GM21723 (cell line): ENCODE data around the gene SLC10A7.
A peak's percentile ranks its signal among the peaks of the same experiment; 100 is the strongest.

Experiments used
- ATAC-seq: cut with Tn5 transposase; IDR thresholded peaks from one replicate; pipeline ENCODE4 v1.9.1; 2021; ENCODE audit warnings: mild to moderate bottlenecking, moderate library complexity; ENCODE audit not compliant: unreplicated experiment

Gene SLC10A7

DNA sequence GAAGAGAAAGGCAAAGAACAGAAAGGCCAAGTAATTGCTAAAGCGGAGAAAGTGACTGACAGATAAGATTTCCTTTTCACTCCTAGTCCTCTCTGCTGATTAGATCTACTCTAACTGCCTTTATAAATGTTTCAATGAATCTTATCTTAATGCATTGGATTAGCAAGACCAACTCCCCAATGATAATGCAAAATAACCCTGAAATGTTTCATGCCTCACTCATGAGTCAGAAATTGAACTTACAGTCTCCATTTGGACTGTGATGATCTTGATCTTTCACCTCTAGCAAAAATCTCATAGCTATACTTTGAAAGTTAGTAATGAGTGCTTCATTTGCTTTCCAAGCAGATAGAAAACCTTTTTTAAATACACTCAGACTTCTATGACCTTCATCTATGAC is 26.5 kb downstream of the SLC10A7 start:
- ATAC-seq, result no peak

DNA sequence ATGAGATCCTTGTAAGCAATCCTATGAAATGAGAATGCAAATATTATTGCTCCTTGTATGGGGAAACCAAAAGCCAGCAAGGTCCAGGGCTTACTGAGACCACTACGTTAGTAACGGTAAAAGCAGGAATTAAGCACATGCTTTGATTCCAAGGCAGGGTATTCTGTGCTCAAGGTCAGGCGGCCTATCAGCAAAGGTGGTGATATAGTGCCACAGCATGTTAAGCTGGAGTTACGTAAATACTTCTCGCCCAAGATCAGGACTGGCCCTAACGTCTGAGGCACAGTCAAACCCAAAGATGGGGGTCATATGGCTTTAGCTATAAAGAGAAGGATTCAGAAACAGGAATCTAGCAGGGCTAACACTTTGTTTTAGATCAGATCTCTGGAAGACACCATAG is 27.6 kb downstream of the SLC10A7 start:
- no peak for ATAC-seq

DNA sequence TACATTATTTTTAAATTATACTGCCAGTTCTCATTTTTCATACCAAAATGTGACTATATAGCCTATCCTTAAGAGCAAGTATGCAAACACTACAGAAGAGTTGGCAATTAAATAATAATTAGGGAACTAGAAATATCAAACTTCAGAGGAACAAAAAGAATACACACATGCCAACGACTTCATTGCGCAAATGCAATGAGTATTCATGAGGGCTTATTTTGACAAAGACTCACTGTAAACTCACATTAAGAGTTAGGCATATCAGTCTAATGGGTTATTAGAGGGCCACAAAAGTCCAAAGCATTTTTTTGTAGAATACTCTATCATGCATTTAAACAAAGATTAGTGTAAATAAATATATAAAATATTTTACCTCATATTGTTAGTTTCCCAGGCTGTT is 31.6 kb downstream of the SLC10A7 start:
- no peak for ATAC-seq

DNA sequence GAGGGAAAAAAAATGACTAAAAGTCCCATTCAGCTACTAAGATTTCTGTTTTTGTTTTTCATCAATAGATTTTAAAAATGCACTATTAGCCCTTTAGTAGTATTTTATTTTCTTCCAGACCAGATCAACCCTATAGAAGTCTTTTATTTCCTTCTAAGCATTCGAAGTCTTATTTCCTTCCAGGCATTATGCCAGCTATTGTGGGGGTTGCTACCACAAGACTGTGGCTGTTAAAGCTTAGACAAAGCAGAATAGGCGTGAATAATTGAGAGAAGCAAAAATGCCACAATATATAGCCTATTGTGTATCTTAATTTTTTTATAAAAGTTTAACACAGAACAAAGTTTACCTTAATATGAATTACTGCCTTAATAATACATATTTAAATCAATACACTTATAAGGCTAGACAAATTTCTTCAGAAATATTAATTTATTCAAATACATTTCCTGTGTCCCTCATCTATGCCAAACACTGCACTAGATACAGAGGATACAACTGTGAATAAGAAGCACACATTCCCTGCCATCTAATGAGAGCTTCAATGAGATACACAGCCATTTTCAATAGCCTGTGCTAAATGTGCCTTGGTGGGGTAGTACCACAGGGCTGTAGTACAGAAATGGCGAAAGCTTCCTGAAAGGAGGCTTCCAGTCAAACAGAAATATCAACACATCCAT is 33.1 kb downstream of the SLC10A7 start:
- no peak for ATAC-seq

DNA sequence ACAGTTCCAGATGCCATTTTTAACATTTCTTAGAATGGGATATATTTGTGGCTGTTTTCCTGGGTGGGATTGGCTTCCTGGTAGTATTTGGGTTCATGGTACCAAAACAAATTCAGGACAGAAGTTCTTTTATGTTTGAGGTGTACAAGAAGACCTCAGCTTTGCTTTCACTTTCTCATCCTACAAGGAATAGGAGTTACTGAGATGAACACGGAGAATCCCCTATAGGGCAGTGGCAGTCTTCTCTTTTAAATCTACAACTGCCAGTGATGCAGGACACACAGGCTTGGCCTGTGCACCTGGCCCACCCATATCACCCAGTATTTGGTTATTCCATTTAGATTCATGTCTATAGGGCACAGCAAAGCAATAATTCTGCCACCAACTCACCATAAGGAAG is 35.2 kb downstream of the SLC10A7 start:
- peak; percentile 70 for ATAC-seq

DNA sequence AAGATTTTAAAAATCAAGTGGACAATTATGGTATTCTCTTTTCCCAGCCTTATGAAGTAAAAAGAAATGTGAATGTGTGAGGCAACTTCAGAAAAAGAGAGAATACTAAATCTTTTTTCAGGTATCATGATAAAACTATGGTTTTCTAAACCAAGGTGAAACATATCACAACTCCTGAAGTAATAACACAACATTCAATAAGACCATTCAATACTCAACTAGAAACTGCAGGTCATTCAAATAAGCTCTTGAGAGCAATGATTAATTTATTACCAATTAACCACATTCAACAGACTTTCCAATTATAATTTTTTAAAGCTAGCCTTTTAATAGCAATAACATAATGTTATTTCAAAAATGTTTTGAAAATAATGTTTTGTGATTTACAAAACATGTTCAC is 35.8 kb downstream of the SLC10A7 start:
- ATAC-seq, result no peak

DNA sequence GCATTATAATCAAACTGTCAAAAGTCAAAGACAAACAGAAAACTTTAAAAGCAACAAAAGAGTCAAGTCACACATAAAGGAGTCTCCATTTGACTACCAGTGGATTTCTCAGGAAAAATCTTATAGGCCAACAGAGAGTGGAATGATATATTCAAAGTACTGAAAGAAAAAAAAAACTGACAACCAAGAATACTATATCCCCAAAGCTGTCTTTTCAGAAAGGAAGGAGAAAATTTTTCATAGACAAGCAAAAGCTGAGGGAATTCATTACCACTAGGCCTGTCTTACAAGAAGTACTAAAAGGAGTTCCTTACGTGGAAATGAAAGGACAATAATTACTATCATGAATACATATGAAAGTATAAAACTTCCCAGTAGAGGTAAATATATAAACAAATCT is 39.0 kb downstream of the SLC10A7 start:
- no peak for ATAC-seq

DNA sequence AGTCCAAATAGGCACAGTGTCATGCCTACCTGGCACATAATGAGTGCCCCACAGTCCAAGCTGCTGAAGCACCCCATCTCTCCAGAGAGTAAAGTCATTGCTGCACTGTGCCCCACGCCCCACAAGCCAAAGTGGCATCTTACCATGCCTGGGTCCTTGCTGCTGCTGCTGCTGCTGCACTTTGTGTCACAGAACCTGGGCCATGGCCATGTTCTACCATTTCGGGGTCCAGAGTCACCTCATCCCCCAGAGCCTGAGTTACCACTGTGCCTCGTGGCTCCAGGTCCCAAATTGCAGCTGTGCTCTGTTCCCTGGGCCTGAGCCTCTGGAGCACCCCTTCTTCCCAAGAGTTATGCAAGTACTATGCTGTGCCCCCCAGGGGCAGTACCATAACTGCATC is 40.5 kb downstream of the SLC10A7 start:
- ATAC-seq, result no peak

DNA sequence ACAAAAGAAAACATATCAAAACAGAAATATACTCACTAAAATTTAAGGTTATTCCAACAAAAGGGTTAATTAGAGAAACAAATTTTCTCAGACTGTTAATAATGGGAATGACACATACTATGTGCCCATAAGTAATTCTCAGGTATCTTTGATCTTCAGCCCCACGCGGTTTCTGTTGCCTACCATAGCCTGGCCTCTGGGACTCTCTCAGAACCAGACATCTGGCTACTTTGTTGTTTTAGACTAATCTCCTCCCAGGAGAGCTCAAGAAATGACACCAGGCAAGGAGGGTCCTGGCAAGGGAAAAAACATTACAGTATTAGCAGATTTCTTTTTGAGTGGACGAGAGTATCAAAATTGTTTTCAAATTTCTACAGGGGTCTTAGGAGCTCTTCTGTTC is 43.7 kb downstream of the SLC10A7 start:
- ATAC-seq, result no peak

DNA sequence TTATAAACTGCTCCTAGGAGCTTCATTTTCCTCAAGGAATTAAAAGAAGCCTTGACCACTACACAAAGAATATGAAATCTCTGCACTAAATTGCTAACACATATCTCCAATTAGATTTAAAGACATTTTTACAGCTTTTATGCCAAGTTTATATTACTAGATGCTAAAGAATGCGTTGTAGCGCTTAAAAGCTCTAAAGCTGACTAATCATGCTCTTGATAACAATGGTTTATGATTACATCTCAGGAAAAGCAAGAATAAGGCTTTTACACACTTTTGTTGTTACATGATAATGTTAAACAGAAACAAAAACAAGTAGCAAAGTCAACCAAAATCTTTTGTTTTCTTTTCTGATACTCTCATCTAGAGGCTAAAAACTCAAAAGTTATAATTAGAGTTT is 44.7 kb downstream of the SLC10A7 start:
- ATAC-seq, result no peak

DNA sequence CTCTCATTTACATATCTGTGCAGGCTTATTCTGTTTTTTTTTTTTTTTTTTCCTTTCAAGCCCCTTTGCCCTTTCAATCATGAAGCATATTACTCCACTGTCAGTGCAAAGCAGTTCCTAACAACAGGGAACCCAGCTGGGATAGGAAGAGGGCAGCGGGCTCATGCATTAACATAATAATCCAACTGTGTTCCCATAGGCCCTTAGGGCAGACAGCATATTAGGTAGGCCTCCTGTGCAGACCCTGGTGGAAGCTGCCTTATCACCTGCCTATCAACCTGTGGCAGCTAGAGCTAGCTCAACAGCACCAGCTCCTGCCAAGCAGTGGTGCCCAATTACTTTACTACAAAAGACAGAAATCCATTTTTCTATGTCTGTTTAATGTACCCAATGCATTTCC is 49.3 kb downstream of the SLC10A7 start:
- ATAC-seq, result no peak

DNA sequence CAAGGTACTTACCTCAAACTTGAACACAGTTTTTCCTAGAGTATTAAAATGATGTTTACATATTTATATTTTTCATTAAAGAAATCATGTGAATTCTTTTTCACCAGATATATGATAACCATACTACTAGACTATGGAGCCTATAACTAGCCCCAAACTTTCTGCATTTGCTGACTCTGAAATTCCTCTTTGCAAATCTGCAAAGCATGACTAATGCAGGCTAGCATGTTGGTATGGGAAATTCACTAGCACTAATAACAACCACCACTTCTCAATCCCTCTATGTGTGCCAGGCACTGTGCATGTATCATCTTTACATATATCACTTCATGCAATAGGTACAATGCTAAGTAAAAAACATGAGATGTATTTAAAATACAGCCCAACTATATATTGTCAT is 51.1 kb downstream of the SLC10A7 start:
- ATAC-seq, result no peak

DNA sequence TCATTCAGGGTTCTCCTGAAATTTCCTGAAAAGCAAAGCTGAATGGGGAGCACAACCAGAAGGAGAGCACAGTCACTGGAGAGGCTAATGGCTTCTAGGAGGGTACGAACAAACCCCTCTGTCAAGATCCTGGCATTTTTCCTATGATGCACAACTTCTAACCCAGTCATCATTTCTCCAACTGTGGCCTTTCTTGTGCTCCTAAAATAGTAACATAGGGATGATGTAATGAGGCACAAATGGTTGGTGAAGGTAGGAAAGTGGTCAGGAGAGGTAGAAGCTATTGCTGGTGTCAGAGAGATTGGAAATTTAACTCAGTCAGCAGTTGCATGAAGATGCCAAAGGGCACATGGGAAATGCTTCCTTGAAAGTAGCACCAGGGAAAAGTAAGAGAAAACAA is 52.7 kb downstream of the SLC10A7 start:
- ATAC-seq, result no peak

DNA sequence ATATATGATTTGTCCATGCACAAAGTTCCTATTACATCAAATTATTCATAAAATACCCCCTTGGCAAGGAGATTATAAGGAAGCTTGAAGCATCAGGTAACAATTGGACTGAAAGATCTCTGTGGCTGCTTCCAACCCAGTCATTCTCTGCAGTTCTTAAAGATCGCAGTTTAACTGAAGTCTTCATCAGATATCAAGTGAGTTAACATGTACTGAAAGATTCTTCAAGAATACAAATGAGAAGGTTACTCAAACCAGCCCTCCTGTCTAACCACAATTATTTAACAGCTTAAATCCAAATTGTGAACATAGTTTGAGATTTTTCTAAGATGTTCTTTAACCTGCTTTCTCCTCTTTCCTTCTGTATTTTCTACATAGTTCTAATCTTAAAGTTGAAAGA is 56.1 kb downstream of the SLC10A7 start:
- ATAC-seq, result no peak

DNA sequence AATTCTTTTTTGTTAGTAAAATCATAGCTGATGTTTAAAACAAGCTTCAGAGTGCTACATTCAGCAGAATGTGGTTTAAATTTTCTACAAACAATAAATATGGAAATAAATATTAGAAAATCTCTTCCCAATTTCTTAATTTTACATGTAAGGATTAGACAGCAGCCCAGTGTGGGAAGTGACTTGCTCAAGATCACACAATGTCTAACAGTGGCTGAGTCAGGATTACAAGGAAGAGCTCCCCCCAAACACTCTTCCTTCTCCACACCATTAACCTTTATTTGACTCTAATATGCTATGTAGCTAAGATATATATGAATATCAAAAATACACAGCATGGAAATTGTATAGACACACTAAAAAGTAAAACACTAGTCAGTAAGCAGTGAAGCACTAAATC is 59.5 kb downstream of the SLC10A7 start:
- ATAC-seq, result no peak

DNA sequence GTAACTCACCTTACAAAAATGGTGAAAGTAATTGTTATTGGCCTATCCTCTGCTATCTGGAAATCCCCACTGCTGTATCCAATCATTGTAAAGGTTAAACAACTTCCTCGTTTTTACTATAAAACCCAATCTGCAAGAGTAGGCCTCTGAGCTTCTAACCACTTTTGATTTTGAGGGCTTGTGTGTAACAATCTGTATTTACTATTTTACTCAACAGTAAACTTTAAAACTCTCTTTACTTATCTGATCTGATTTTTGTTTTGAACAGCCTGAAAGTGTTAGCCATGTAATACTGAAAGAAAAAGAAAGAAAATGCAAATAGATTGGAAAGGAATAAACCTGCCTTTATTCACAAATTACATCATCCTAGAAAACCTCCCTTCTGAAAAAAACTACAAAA is 63.1 kb downstream of the SLC10A7 start:
- ATAC-seq, result peak; percentile 90

DNA sequence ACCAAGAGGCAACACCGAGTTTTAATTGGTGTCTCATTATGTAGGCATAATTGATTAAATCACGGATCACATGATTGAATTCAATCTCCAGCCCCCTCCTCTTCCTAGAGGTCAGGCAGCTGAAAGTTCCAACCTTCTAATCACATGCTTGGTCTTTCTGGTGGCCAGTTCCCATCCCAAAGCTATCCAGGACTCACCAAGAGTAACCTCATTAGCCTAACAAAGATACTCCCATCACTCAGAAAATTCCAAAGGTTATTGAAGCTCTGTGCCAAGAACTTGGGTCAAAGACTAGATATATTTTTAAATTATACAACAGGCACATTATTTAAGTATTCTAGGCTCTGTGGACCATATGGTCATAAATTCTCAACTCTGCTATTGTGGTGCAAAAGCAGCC is 65.1 kb downstream of the SLC10A7 start:
- ATAC-seq, result no peak

DNA sequence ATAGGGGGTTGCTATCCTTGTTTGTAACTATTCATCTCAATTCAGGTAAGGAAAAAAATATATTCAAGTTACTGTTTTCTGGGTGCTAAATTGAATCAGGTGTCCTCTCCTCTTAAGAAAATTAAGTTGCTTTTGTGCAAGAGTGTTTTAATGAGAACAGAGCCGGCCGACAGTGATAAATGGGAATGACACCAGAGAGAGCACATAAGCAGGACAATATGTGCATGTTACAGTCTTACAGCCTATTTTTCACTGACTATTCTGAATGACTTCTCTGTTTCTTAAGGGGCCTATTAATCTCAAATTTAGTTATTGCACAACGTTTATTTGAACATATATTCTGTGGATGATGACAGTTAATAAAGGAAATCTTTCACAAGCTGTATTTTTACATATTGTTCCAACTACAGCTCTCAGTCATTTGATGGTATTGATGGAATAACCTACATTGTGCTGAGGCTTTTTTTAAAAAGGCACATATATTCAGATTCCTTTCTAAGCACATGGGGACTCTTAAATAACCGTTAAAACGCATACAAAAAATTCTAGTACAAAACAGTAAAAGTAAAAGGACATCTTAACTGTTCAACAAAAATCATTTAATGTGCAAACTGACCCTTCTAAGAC is 68.4 kb downstream of the SLC10A7 start:
- no peak for ATAC-seq

DNA sequence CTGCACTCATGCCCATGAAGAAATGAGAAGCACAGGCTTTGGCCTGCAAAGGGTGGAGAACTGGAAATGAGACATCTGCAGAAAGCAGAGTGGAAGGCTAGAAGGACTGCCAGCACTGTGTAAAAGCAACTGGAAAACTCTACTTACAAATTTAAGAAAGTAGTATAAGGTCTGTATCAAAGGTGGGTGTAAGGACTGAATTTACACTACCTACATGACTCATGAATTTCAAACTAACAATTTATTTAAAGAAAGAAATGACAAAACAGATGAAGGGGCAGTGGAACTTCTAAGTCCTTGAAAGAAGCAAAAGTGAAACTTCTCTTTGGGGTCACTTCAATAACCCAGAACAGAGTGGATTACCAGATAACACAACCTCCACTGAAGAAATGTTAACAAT is 71.2 kb downstream of the SLC10A7 start:
- peak; percentile 90 for ATAC-seq

DNA sequence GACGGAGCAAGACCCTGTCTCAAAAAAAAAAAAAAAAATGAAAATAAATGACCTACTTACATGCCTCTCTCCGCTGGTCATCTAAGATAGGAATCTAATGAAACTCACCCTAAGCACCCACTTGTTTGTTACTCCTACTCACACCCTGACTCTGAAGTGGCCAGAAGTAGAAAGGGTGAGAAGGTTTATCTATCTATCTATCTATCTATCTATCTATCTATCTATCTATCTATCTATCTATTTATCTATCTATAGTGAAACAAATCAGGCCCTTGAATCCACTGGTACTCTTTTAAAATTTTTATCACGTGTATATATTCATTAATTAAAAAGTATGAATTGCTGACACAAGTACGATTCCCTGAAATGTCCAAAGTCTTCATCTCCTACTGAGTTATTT is 75.2 kb downstream of the SLC10A7 start:
- ATAC-seq, result no peak

DNA sequence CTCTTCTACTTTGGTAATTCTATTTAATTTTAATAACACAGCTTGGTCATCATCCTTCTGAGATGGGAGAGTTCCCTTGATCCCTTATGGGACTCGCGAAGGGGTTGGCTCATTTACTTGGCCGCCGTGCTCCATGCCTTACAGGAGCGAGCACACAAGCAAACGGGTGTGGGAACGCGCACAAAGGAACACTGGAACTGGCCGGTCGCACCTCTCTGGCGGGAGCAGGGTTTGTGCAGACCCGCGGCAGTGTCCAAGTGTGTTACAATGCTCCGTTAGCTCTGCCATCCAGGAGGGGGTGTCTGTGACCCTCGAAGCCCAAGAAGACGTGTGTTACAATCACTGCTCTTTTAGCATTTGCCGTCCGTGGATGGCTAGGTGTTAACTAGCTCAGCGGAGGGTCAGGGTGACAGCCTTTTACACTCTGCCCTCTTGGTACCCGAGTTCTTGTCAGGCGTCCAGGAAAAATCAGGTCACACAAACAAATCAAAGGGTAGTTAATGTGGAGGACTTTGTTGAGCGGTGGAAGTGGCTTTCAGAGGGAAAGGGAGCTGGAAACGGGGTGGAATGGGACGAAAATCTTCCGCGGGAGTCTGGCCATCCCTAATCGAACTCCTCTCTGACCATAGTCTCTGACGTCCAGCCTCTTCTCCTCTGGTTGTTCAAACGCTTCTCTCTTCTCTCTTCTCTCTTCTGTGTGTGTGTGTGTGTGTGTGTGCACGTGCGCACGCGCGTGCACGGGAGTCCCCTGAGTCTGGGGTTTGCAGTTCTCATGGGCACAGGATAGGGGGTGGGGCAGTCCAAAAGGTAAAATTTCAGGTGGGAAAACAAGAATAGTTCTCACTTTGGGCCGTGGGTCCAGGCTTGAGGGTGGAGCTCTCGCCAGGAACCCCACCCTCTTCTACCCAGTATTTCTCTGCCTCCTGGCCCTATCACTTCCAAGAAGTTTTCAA is 76.3 kb downstream of the SLC10A7 start:
- ATAC-seq, result no peak

DNA sequence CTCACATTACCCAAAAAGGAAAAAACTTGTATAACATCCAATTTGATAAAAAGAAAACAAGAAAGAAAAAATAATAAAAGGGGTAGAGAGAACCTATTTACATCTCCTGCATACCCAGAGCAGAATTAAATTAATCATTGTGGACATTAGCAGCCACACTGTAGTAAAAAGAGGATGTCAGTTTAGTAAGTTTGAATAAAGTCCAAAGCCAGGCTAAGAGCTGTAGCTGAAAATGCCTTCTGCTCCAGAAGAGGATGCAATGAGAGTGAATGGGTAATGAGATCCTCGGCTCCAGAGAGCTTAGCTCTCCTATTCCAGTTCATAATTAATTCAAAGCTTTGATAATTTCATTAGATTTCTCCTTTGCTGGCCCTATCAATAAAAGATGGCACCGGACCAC is 78.2 kb downstream of the SLC10A7 start:
- ATAC-seq, result no peak
